ENCODE measurements around the gene TMEM255B.
"Not testable (repeated sequence)": the region's sequence is repeated elsewhere in the genome, so short reads cannot be mapped to it uniquely, and the experiment has no call there.

Gene TMEM255B

DNA sequence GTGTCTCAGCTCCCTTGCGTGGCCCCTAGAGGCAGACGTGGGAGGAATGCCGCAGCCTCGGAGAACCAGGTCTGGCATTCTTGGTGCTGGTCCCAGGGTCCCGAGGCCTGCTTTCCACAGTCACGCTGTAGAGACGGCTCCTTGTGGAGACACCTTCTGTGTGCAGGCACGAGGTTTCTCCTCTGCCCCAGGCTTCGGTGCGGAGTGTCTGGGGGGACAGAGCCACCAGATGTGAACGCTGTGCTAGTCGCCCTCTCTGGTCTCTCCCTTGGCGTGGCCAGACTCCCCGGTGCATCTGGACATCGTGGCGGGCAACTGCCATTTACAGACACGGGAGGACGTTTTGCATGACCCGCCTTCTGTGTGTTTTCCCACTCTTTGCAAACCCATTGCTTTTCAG is 7.5 kb upstream of the TMEM255B start:
- TF ChIP-seq, protein P1, sequence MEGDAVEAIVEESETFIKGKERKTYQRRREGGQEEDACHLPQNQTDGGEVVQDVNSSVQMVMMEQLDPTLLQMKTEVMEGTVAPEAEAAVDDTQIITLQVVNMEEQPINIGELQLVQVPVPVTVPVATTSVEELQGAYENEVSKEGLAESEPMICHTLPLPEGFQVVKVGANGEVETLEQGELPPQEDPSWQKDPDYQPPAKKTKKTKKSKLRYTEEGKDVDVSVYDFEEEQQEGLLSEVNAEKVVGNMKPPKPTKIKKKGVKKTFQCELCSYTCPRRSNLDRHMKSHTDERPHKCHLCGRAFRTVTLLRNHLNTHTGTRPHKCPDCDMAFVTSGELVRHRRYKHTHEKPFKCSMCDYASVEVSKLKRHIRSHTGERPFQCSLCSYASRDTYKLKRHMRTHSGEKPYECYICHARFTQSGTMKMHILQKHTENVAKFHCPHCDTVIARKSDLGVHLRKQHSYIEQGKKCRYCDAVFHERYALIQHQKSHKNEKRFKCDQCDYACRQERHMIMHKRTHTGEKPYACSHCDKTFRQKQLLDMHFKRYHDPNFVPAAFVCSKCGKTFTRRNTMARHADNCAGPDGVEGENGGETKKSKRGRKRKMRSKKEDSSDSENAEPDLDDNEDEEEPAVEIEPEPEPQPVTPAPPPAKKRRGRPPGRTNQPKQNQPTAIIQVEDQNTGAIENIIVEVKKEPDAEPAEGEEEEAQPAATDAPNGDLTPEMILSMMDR (IDR thresholded peaks at IDR 0.05; ENCODE audit: low read length, missing control alignments), result no peak
- H3K4me3 ChIP-seq (replicated peaks; ENCODE audit: low read depth, low read length), result no peak overlapping the region
- DNase-seq (ENCODE audit: low read depth), result no peak

DNA sequence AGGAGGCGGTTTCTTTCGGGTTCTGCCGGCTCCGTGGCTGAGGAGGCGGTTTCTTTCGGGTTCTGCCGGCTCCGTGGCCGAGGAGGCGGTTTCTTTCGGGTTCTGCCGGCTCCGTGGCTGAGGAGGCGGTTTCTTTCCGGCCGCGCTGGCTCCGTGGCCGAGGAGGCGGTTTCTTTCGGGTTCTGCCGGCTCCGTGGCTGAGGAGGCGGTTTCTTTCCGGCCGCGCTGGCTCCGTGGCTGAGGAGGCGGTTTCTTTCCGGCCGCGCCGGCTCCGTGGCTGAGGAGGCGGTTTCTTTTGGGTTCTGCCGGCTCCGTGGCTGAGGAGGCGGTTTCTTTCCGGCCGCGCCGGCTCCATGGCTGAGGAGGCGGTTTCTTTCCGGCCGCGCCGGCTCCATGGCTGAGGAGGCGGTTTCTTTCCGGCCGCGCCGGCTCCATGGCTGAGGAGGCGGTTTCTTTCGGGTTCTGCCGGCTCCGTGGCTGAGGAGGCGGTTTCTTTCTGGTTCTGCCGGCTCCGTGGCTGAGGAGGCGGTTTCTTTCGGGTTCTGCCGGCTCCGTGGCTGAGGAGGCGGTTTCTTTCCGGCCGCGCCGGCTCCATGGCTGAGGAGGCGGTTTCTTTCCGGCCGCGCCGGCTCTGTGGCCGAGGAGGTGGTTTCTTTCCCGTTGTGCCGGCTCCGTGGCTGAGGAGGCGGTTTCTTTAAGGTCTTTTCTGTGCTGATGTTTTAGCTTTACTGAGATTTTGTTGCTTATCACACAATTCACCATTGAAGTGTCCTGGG is 6.6 kb upstream of the TMEM255B start:
- not testable (repeated sequence) for DNase-seq (ENCODE audit: low read depth); H3K4me3 ChIP-seq (replicated peaks; ENCODE audit: low read depth, low read length)

DNA sequence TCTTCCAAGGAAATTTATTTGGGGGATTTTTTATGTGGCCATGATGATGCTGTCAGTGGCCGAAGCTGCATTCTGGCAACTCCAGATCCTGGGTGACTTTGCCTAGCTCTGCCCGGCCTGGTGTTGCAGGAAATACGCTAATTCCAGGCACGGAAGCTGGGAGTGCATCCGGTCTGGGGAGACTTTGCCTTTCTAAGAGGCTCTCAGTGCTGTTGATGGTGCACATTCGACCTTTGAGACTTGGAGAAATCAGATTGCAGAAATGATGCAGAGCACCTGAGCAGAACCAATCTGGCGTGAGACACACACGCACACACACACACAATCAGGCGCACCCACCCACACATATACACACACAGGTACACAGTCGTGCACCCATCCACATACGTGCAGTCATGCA is 5.9 kb upstream of the TMEM255B start:
- TF ChIP-seq, protein P1 (IDR thresholded peaks at IDR 0.05; ENCODE audit: low read length, missing control alignments), result no peak
- H3K4me3 ChIP-seq (replicated peaks; ENCODE audit: low read depth, low read length), result no peak overlapping the region
- DNase-seq (ENCODE audit: low read depth), result no peak

DNA sequence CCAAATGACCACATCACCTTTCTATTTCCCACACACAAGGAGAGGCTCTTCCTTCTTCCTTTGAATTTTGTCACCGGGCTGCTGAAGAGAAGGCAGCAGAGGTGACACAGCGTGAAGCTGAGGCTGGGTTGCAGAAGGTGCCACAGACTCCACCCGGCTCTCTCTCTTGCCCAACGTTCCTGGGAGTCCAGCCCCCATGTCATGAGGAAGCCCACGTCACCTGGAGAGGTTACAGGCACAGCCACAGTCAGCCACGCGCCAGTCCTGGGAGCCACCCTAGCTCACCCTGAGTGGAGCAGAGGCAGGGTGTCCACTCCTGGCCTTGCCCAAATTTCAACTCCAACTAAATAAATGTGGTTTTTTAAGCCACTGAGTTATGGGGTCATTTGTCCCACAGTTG is 4.8 kb upstream of the TMEM255B start:
- no peak for DNase-seq (ENCODE audit: low read depth)
- no peak overlapping the region for H3K4me3 ChIP-seq (replicated peaks; ENCODE audit: low read depth, low read length)
- TF ChIP-seq, protein P1 (IDR thresholded peaks at IDR 0.05; ENCODE audit: low read length, missing control alignments), result no peak

DNA sequence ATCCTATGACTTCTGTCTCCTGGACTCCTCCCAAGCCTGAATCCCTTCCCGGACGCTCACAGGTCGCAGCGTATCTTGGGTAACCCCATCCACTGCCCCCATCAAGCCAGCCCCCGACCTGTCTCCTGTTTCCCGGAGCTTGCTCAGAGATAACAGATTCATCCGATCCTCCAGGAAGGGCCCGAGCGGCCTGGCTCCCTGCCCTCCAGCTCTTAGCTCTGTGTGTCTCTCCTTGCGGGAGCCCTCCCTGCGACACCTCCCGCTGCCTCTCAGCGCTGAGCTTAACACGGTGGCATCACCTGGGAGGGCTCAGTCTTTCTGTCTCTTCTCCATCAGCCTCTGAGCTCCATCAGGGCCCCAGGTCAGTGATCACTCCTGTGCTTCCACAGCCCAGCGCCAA is 4.3 kb upstream of the TMEM255B start:
- no peak for DNase-seq (ENCODE audit: low read depth)
- TF ChIP-seq, protein P1 (IDR thresholded peaks at IDR 0.05; ENCODE audit: low read length, missing control alignments), result no peak
- no peak overlapping the region for H3K4me3 ChIP-seq (replicated peaks; ENCODE audit: low read depth, low read length)

DNA sequence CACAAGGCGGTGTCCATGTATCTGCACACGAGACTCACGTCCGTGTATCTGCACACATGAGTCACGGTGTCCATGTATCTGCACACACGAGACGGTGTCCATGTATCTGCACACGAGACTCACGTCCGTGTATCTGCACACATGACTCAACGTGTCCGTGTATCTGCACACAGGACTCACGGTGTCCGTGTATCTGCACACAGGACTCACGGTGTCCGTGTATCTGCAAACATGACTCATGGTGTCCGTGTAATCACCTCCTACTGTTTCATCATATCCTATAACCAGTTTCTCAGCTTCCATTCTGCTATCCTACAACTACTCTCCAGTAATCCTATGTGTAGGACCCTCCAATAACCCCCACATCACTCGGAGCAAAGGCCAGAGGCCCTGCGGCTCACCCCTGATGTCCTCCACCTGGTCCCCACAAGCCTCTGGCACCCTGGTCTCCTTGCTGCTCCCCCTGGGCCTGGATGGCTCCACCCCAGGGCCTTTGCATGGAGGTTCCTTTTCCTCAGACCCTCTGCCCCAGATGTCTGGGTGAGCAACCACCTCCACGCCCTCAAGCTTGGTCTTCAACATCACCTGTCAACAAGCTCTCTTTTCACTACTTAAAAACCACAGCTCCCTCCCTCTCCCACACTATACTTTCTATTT is 2.5 kb upstream of the TMEM255B start:
- H3K4me3 ChIP-seq (replicated peaks; ENCODE audit: low read depth, low read length), result no peak overlapping the region
- TF ChIP-seq, protein P1 (IDR thresholded peaks at IDR 0.05; ENCODE audit: low read length, missing control alignments), result no peak
- DNase-seq (ENCODE audit: low read depth), result peak; percentile 8

DNA sequence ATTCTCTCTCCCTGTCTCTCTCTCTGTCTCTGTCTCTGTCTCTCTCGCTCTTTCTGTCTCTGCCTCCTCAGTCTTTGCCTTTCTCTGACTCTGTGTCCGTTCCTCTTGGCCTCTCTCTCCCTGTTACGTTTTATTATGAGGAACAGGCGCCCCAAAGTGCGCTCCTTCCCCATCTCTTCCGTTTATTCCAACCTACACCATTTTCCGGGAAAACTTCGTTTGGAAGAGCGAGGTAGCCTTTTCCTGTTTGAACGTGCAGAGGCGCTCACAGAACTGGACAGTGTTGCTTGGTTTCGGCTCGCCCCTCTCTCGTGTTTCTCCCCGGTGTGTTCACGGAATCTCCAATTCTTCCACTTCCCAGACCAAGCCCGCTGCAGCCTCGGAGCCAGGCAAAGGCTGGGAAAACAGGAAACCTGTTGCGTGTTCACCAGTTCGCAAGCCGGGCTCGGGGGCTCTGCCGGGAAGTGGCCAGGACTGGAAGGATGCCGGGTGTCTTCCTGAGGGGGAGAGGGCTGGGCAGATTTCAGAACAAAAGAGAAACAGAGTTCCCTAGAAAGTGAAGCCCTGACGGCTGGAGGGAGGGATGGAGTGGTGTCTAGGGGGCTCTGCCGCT is 605 bp downstream of the TMEM255B start:
- DNase-seq (ENCODE audit: low read depth), result peak; percentile 50
- TF ChIP-seq, protein P1 (IDR thresholded peaks at IDR 0.05; ENCODE audit: low read length, missing control alignments), result no peak
- peak overlapping the region; percentile 70 for H3K4me3 ChIP-seq (replicated peaks; ENCODE audit: low read depth, low read length)

All from fibroblast of pulmonary artery (primary cell).